GM12878 (cell line): Measurements from ENCODE around the gene RGS19. TPM values are rescaled to one million over a fixed set of nuclear protein-coding genes. Genes with fewer than 3 reads are reported as not detected.

Experiments used
- ATAC-seq: fragments of 200-7000 bp; cut with Tn5 transposase; 3 replicates; pipeline ENCODE4 v1.9.1; 2020; ENCODE audit warnings: mild to moderate bottlenecking, moderate library complexity
- BruUV-seq: library from RNA; stranded (reverse); fragments of 400-500 nt; replicated peaks from 2 replicates; lab custom pipeline; 2021; lab: Mats Ljungman, UMichigan
- CTCF ChIA-PET: fragments of 300-600 bp; sonication (Branson Sonifier 250); formaldehyde crosslinking; extraction: SDS; loops from one replicate; lab custom pipeline; 2021; ENCODE audit warnings: inconsistent platforms; lab: Yijun Ruan, JAX
- POLR2A ChIA-PET: fragments of 350-600 bp; formaldehyde crosslinking; extraction: SDS; loops from one replicate; lab custom pipeline; 2021; ENCODE audit warnings: inconsistent platforms; lab: Charles Lee
- RAD21 ChIA-PET: fragments of 300-600 bp; sonication (Branson Sonifier 250); formaldehyde crosslinking; loops from one replicate; lab custom pipeline; 2023; ENCODE audit warnings: antibody characterized with exemption; ENCODE audit not compliant: unreplicated experiment; lab: Charles Lee
- SMC1A ChIA-PET: fragments of 300-600 bp; sonication (Branson Sonifier 250); formaldehyde crosslinking; loops from one replicate; lab custom pipeline; 2023; ENCODE audit not compliant: unreplicated experiment, uncharacterized antibody; lab: Charles Lee
- DNase-seq: peaks from one replicate; pipeline ENCODE4 v3.0.0-alpha.2; 2011; ENCODE audit warnings: low read depth, low spot score
- FAIRE-seq: peaks from 3 replicates; lab custom pipeline; 2011; peaks lifted over from hg19 to GRCh38; lab: Jason Lieb, UNC
- H2AFZ ChIP-seq: 2 replicates; pipeline ENCODE4 v1.6.0; 2011; ENCODE audit warnings: low read depth, low read length, control low read depth; ENCODE audit not compliant: control insufficient read depth
- H3K27ac ChIP-seq: 2 replicates; pipeline ENCODE4 v1.5.1; 2011; ENCODE audit warnings: control low read depth; ENCODE audit not compliant: control insufficient read depth, insufficient read depth
- H3K27me3 ChIP-seq, 2 experiments: replicated peaks in 1 of 2; 2 replicates each; pipeline versions ENCODE4 v1.6.0 to v1.6.1; 2011; ENCODE audit warnings: low read length in 1 of 2; ENCODE audit not compliant: control insufficient read depth in 2 of 2, insufficient read depth in 2 of 2
- H3K36me3 ChIP-seq, 2 experiments: 2 replicates each; pipeline ENCODE4 v1.5.1; 2011; ENCODE audit warnings: low read length in 1 of 2; ENCODE audit not compliant: control insufficient read depth in 2 of 2, insufficient read depth in 2 of 2
- H3K4me1 ChIP-seq: 2 replicates; pipeline ENCODE4 v1.6.1; 2011; ENCODE audit warnings: mild to moderate bottlenecking, low read length, moderate library complexity, mixed read lengths; ENCODE audit not compliant: control insufficient read depth, insufficient read depth
- H3K4me2 ChIP-seq: 2 replicates; pipeline ENCODE4 v1.6.0; 2011; ENCODE audit warnings: control low read depth; ENCODE audit not compliant: control insufficient read depth, insufficient read depth
- H3K4me3 ChIP-seq: fragments of 200-600 bp; sonication (generic); 2 replicates; pipeline ENCODE4 v1.5.1; 2016
- H3K79me2 ChIP-seq: 2 replicates; pipeline ENCODE4 v1.6.0; 2011; ENCODE audit warnings: low read length; ENCODE audit not compliant: control insufficient read depth, insufficient read depth
- H3K9ac ChIP-seq: 2 replicates; pipeline ENCODE4 v1.8.0; 2011; ENCODE audit warnings: low read length, control low read depth, mixed read lengths; ENCODE audit not compliant: control insufficient read depth, insufficient read depth
- H3K9me3 ChIP-seq: replicated peaks from 3 replicates; pipeline ENCODE4 v1.5.1; 2011; ENCODE audit warnings: mild to moderate bottlenecking, low read length; ENCODE audit not compliant: control insufficient read depth, insufficient read depth
- H4K20me1 ChIP-seq: 2 replicates; pipeline ENCODE4 v1.6.0; 2011; ENCODE audit not compliant: control insufficient read depth, insufficient read depth
- CHD4 ChIP-seq: fragments of 200-600 bp; sonication (generic); IDR thresholded peaks from 2 replicates; pipeline ENCODE4 v1.6.1; 2016; ENCODE audit warnings: mild to moderate bottlenecking
- DPF2 ChIP-seq: fragments of 450-650 bp; IDR thresholded peaks from 2 replicates; pipeline ENCODE4 v1.6.1; 2017; ENCODE audit warnings: mild to moderate bottlenecking
- HDAC6 ChIP-seq: fragments of 200-600 bp; sonication (generic); IDR thresholded peaks from one replicate; pipeline ENCODE4 v1.8.0; 2017; ENCODE audit warnings: antibody characterized with exemption; ENCODE audit not compliant: unreplicated experiment
- KLF5 ChIP-seq: fragments of 450-650 bp; IDR thresholded peaks from 2 replicates; pipeline ENCODE4 v1.6.1; 2014; ENCODE audit warnings: mild to moderate bottlenecking; ENCODE audit not compliant: partially characterized antibody
- MEF2B ChIP-seq: fragments of 450-650 bp; IDR thresholded peaks from 2 replicates; pipeline ENCODE4 v1.6.1; 2018; ENCODE audit warnings: mild to moderate bottlenecking, moderate library complexity; ENCODE audit not compliant: partially characterized antibody, poor library complexity, severe bottlenecking
- NKRF ChIP-seq: fragments of 450-650 bp; conservative IDR thresholded peaks from 2 replicates; pipeline ENCODE4 v1.6.1; 2017; ENCODE audit warnings: mild to moderate bottlenecking, moderate library complexity
- PAX5 ChIP-seq: IDR thresholded peaks from 2 replicates; pipeline ENCODE4 v1.6.1; 2011; ENCODE audit warnings: low read depth, low read length, borderline replicate concordance
- POLR2AphosphoS2 ChIP-seq: IDR thresholded peaks from 2 replicates; pipeline ENCODE4 v1.6.1; 2011; ENCODE audit warnings: low read depth, mild to moderate bottlenecking, low read length, improper control_type of control experiment, moderate library complexity
- RAD21 ChIP-seq: IDR thresholded peaks from 2 replicates; pipeline ENCODE4 v1.6.1; 2011; ENCODE audit warnings: mild to moderate bottlenecking, low read depth, low read length, moderate library complexity; ENCODE audit not compliant: insufficient read depth
- RUNX3 ChIP-seq: IDR thresholded peaks from 2 replicates; pipeline ENCODE4 v1.6.1; 2012; ENCODE audit warnings: low read length, inconsistent platforms
- SMAD1 ChIP-seq: fragments of 450-650 bp; IDR thresholded peaks from 2 replicates; pipeline ENCODE4 v1.6.1; 2018; ENCODE audit warnings: mild to moderate bottlenecking, low read depth; ENCODE audit not compliant: partially characterized antibody
- SREBF1 ChIP-seq: IDR thresholded peaks from 2 replicates; pipeline ENCODE4 v1.6.1; 2012; ENCODE audit warnings: mild to moderate bottlenecking, low read length
- TCF3 ChIP-seq: IDR thresholded peaks from 2 replicates; pipeline ENCODE4 v1.6.1; 2012; ENCODE audit warnings: low read depth, mild to moderate bottlenecking, low read length, borderline replicate concordance; ENCODE audit not compliant: insufficient read depth
- ZBTB40 ChIP-seq: fragments of 450-650 bp; IDR thresholded peaks from 2 replicates; pipeline ENCODE4 v1.6.1; 2016; ENCODE audit warnings: mild to moderate bottlenecking, moderate library complexity, borderline replicate concordance
- ZNF24 ChIP-seq: fragments of 450-650 bp; IDR thresholded peaks from 2 replicates; pipeline ENCODE4 v1.6.1; 2017; ENCODE audit warnings: antibody characterized with exemption, mild to moderate bottlenecking
- ZNF622 ChIP-seq: fragments of 450-650 bp; IDR thresholded peaks from 2 replicates; pipeline ENCODE4 v1.6.1; 2017; ENCODE audit warnings: mild to moderate bottlenecking, inconsistent platforms
- WGBS: methylation state at CpG from one replicate; pipeline ENCODE4 v1.1.6; 2016; ENCODE audit warnings: low lambda C conversion rate; ENCODE audit not compliant: insufficient replicate concordance, insufficient coverage; ENCODE audit errors: missing lambda C conversion rate; 5-methylcytosine and 5-hydroxymethylcytosine counted together
- in situ Hi-C: fragments of 300-500 bp; cut with MboI; formaldehyde crosslinking; loops from 9 replicates; pipeline ENCODE4 v1.14.3; 2018; ENCODE audit warnings: mixed read lengths
- intact Hi-C: fragments of 100-400 bp; cut with micrococcal nuclease; formaldehyde crosslinking; loops from one replicate; pipeline ENCODE4 v1.14.2; 2022; ENCODE audit not compliant: unreplicated experiment
- polyA plus RNA-seq, 11 experiments: library from polyadenylated mRNA; depleted of rRNA in 4 of 11; unstranded in 6 of 11; stranded (reverse) in 5 of 11; fragments of >200 nt; fragmentation: Nextera tagmentation in 4 of 11; fragmentation: Illumina TruSeq in 1 of 11; extraction: Ambion mirVana in 4 of 11; extraction: Trizol in 1 of 11; gene quantifications; 1 replicate in 1 of 11; 2 replicates in 10 of 11; pipeline versions ENCODE4 v1.2.1 to v1.2.3, GENCODE V29; 2011 to 2016; ENCODE audit warnings: inconsistent platforms in 2 of 11, missing spikeins in 2 of 11, low read depth in 1 of 11
- total RNA-seq, 4 experiments: library from RNA; depleted of rRNA in 3 of 4; stranded (reverse); fragments of >200 nt in 3 of 4; fragmentation: Illumina TruSeq in 1 of 4; extraction: Trizol in 1 of 4; gene quantifications; 2 replicates each; pipeline versions ENCODE4 v1.2.1 to v1.2.3, GENCODE V29; 2013 to 2021

Gene RGS19
- total and polyA plus RNA-seq, 10 of the 15 experiments (the other 5 are each of a cell fraction or from before 2014, with no cell fraction given) = 0.82 to 62.4 (median 39.8) TPM

- DNase-seq = no peak
- Histone ChIP-seq H3K9me3 (no peaks in the 10 kb centered on the region), H3K4me1 (peaks cover 10% of the 10 kb centered on the region), H4K20me1 (no peaks in the 10 kb centered on the region), H3K36me3 (no peaks in the 10 kb centered on the region), H2AFZ (no peak overlapping the region), H3K27me3 (peaks cover 4 to 11% of the 10 kb centered on the region in 2 experiments; a peak in 3 of 4 replicates), H3K4me3 (no peak overlapping the region), H3K79me2 (no peaks in the 10 kb centered on the region), H3K9ac (no peak overlapping the region), H3K27ac (no peak overlapping the region), H3K4me2 (no peak overlapping the region)
- ChIA-PET CTCF (interaction anchor here (0.6 to 2.6 kb wide), 8 partner anchors 10 to 148 kb away, joined by 3 to 16 read pairs (median 4); partner anchors contain the start of gene LKAAEAR1), SMC1A (interaction anchor here (1.5 to 1.7 kb wide), 3 partner anchors 19 to 21 kb away, joined by 3 to 7 read pairs (median 5); partner anchors contain the start of genes OPRL1 and RGS19), RAD21 (interaction anchor here (1.0 to 1.9 kb wide), 7 partner anchors 11 to 121 kb away, joined by 3 to 7 read pairs (median 5); partner anchors contain the start of genes LKAAEAR1, OPRL1, RGS19 and SAMD10), POLR2A (no interaction called here)
- no peak for FAIRE-seq
- ATAC-seq = no peak
- WGBS = 25% methylated on average over 9 of the region's 9 CpGs
- in situ Hi-C loops (no loop called here), intact Hi-C loops (no loop called here)
- no TSS peak for BruUV-seq
- no peak for TF ChIP-seq RUNX3
- no peak for TF ChIP-seq ZBTB40
- TF ChIP-seq RAD21 = no peak
- no peak for TF ChIP-seq PAX5
- no peak for TF ChIP-seq ZNF24
- no peak for TF ChIP-seq CHD4
- no peak for TF ChIP-seq DPF2
- TF ChIP-seq HDAC6 = no peak
- TF ChIP-seq ZNF622 = no peak
- no peak for TF ChIP-seq MEF2B
- no peak for TF ChIP-seq NKRF
- TF ChIP-seq TCF3 = no peak
- TF ChIP-seq SREBF1 = no peak
- TF ChIP-seq SMAD1 = no peak
- no peak for TF ChIP-seq POLR2AphosphoS2
- TF ChIP-seq KLF5 = no peak
These were observed 21.8 kb upstream of the RGS19 start for GRCh38 chr20:64100946-64101688.
